Measurements from ENCODE around the gene ARSB.

ARSB gene

DNA sequence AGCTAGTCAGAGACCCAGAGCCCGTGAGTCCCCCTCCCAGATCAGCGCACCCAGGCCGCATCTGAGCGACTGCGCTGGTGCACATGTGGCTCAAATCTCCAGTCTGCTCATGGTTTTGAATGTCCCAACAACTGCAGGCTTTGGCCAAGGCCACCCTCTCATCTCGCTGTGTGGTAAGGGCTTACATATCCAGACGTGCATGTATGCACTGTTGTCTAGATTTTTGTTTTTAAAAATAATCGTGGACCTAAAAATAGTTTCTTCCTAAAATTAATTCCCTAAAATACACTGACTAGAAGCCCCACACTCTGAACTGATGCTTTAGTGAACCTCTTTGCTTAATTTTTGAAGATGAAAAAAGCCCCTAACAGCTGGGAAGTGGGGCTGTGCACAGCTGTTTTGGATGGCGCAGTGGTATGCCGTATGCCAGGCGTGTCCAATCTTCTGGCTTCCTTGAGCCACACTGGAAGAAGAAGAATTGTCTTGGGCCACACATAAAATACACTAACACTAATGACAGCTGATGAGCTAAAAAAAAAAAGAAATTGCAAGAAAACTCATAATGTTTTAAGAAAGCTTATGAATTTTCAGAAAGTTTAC lies 193.5 kb downstream of the ARSB start:
- Histone ChIP-seq H3K4me2 (ENCODE audit: low read depth, low read length, poor library complexity, severe bottlenecking) (no peak overlapping the region), H3K4me1 (ENCODE audit: insufficient read depth, low read length, poor library complexity, severe bottlenecking) (peaks cover 7% of the 10 kb centered on the region), H4K20me1 (ENCODE audit: insufficient read depth, low read length, poor library complexity, severe bottlenecking) (no peaks in the 10 kb centered on the region), H3K36me3 (ENCODE audit: insufficient read depth, low read length) (no peaks in the 10 kb centered on the region), H3K79me2 (ENCODE audit: insufficient read depth, low read length) (no peaks in the 10 kb centered on the region), H3K27me3 (ENCODE audit: insufficient read depth, low read length, poor library complexity, severe bottlenecking) (no peaks in the 10 kb centered on the region), H3K9me2 (replicated peaks; ENCODE audit: low read depth, low read length) (no peaks in the 10 kb centered on the region), H3K9me3 (ENCODE audit: insufficient read depth, low read depth, low read length) (no peaks in the 10 kb centered on the region), H3K9ac (ENCODE audit: low read depth, low read length, poor library complexity, severe bottlenecking) (no peak overlapping the region), H3K4me3 (ENCODE audit: low read length, poor library complexity, severe bottlenecking) (no peak overlapping the region), H3F3A (ENCODE audit: low read depth) (no peaks in the 10 kb centered on the region), H2AFZ (ENCODE audit: low read length) (no peak overlapping the region)
- TF ChIP-seq EZH2phosphoT487 (IDR thresholded peaks at IDR 0.05; ENCODE audit: borderline replicate concordance): no peak
- TF ChIP-seq, protein P1, sequence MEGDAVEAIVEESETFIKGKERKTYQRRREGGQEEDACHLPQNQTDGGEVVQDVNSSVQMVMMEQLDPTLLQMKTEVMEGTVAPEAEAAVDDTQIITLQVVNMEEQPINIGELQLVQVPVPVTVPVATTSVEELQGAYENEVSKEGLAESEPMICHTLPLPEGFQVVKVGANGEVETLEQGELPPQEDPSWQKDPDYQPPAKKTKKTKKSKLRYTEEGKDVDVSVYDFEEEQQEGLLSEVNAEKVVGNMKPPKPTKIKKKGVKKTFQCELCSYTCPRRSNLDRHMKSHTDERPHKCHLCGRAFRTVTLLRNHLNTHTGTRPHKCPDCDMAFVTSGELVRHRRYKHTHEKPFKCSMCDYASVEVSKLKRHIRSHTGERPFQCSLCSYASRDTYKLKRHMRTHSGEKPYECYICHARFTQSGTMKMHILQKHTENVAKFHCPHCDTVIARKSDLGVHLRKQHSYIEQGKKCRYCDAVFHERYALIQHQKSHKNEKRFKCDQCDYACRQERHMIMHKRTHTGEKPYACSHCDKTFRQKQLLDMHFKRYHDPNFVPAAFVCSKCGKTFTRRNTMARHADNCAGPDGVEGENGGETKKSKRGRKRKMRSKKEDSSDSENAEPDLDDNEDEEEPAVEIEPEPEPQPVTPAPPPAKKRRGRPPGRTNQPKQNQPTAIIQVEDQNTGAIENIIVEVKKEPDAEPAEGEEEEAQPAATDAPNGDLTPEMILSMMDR (conservative IDR thresholded peaks at IDR 0.05; ENCODE audit: low read length): no peak

DNA sequence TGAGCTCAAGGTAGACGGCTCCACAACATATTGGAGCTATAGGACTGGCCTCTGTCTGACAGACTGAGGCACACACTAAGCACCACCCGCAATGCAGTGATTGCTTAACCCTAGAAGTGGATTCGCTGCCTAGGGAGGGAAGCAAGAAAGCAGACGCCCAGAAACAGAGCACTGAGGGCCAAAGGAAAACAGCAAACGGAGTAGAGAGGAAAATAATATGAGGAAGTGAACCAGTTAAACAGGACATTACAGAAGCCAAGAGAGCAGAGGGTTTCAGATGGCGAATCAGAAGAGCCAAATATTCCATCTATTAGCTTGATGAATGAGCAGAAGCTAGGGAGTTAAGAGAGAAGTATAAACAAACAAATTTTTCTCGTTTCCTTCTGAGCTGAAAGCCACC lies 197.3 kb downstream of the ARSB start:
- Histone ChIP-seq H3K9me3 (ENCODE audit: insufficient read depth, low read depth, low read length) (no peaks in the 10 kb centered on the region), H3F3A (ENCODE audit: low read depth) (no peaks in the 10 kb centered on the region), H3K27me3 (ENCODE audit: insufficient read depth, low read length, poor library complexity, severe bottlenecking) (no peaks in the 10 kb centered on the region), H3K4me3 (ENCODE audit: low read length, poor library complexity, severe bottlenecking) (no peak overlapping the region), H3K79me2 (ENCODE audit: insufficient read depth, low read length) (no peaks in the 10 kb centered on the region), H3K36me3 (ENCODE audit: insufficient read depth, low read length) (no peaks in the 10 kb centered on the region), H2AFZ (ENCODE audit: low read length) (no peak overlapping the region), H4K20me1 (ENCODE audit: insufficient read depth, low read length, poor library complexity, severe bottlenecking) (no peaks in the 10 kb centered on the region), H3K9ac (ENCODE audit: low read depth, low read length, poor library complexity, severe bottlenecking) (no peak overlapping the region), H3K9me2 (replicated peaks; ENCODE audit: low read depth, low read length) (no peaks in the 10 kb centered on the region), H3K4me2 (ENCODE audit: low read depth, low read length, poor library complexity, severe bottlenecking) (no peak overlapping the region), H3K4me1 (ENCODE audit: insufficient read depth, low read length, poor library complexity, severe bottlenecking) (peaks cover 12% of the 10 kb centered on the region)
- TF ChIP-seq EZH2phosphoT487 (IDR thresholded peaks at IDR 0.05; ENCODE audit: borderline replicate concordance): no peak
- TF ChIP-seq, protein P1 (conservative IDR thresholded peaks at IDR 0.05; ENCODE audit: low read length): no peak

- Histone ChIP-seq H3K9me2 (replicated peaks; ENCODE audit: low read depth, low read length) (no peaks in the 10 kb centered on the region), H3K9ac (ENCODE audit: low read depth, low read length, poor library complexity, severe bottlenecking) (no peak overlapping the region), H3K9me3 (ENCODE audit: insufficient read depth, low read depth, low read length) (no peaks in the 10 kb centered on the region), H2AFZ (ENCODE audit: low read length) (no peak overlapping the region), H3F3A (ENCODE audit: low read depth) (no peaks in the 10 kb centered on the region), H3K36me3 (ENCODE audit: insufficient read depth, low read length) (no peaks in the 10 kb centered on the region; the same call in 1 of the 2 replicates), H4K20me1 (ENCODE audit: insufficient read depth, low read length, poor library complexity, severe bottlenecking) (no peaks in the 10 kb centered on the region), H3K4me3 (ENCODE audit: low read length, poor library complexity, severe bottlenecking) (no peak overlapping the region), H3K4me2 (ENCODE audit: low read depth, low read length, poor library complexity, severe bottlenecking) (no peak overlapping the region), H3K79me2 (ENCODE audit: insufficient read depth, low read length) (no peaks in the 10 kb centered on the region), H3K27me3 (ENCODE audit: insufficient read depth, low read length, poor library complexity, severe bottlenecking) (no peaks in the 10 kb centered on the region), H3K4me1 (ENCODE audit: insufficient read depth, low read length, poor library complexity, severe bottlenecking) (peaks cover 15% of the 10 kb centered on the region)
- no peak for TF ChIP-seq EZH2phosphoT487 (IDR thresholded peaks at IDR 0.05; ENCODE audit: borderline replicate concordance)
- TF ChIP-seq, protein P1 (conservative IDR thresholded peaks at IDR 0.05; ENCODE audit: low read length): no peak
These were observed 199.7 kb downstream of the ARSB start for GRCh38 chr5:78785454-78785853.
